Right lobe of liver (tissue), 6 donors: ENCODE data around the gene UNC80. TPM values are rescaled to one million over a fixed set of nuclear protein-coding genes. Genes with fewer than 3 reads are reported as not detected.
A peak's percentile ranks its signal among the peaks of the same experiment; 100 is the strongest.

Source experiments
- ATAC-seq, 4 donors: fragments of 200-7000 bp; cut with Tn5 transposase; one replicate each; pipeline ENCODE4 v1.9.1; 2020; ENCODE audit warnings: mild to moderate bottlenecking in 4 of 4, moderate library complexity in 4 of 4
- DNase-seq, 3 donors: peaks; one replicate each; pipeline ENCODE4 v3.0.0-alpha.2; 2020
- H3K27ac ChIP-seq, 3 donors: fragments of 200-600 bp; one replicate each; pipeline ENCODE4 v1.8.0; 2022
- H3K27me3 ChIP-seq, 2 donors: fragments of 200-600 bp; one replicate each; pipeline ENCODE4 v1.8.0; 2022
- H3K36me3 ChIP-seq, 4 donors: fragments of 200-600 bp; sonication (generic) in 1 of 4; one replicate each; pipeline versions ENCODE4 v1.5.1 to v1.8.0; 2017 to 2022; ENCODE audit warnings: control low read depth in 1 of 4
- H3K4me1 ChIP-seq, 4 donors: fragments of 200-600 bp; sonication (generic) in 1 of 4; one replicate each; pipeline versions ENCODE4 v1.5.1 to v1.8.0; 2017 to 2022; ENCODE audit warnings: control low read depth in 1 of 4
- H3K4me3 ChIP-seq, 3 donors: fragments of 200-600 bp; one replicate each; pipeline ENCODE4 v1.8.0; 2022
- H3K9me3 ChIP-seq, 4 donors: fragments of 200-600 bp; sonication (generic) in 1 of 4; one replicate each; pipeline versions ENCODE4 v1.5.1 to v1.8.0; 2017 to 2022; ENCODE audit warnings: control low read depth in 1 of 4
- POLR2A ChIP-seq: fragments of 450-650 bp; IDR thresholded peaks from one replicate; pipeline ENCODE4 v1.6.1; 2017; ENCODE audit warnings: antibody characterized with exemption, mild to moderate bottlenecking
- WGBS: methylation state at CpG from one replicate; pipeline ENCODE4 v1.1.6; 2018; ENCODE audit warnings: low coverage, low lambda C conversion rate; ENCODE audit not compliant: insufficient coverage; ENCODE audit errors: missing lambda C conversion rate; 5-methylcytosine and 5-hydroxymethylcytosine counted together
- intact Hi-C, 2 donors: fragments of 100-400 bp; cut with DNase I; formaldehyde crosslinking; loops; one replicate each; pipeline versions ENCODE4 v1.11.2 to v1.14.1; 2022
- total RNA-seq, 6 experiments: library from RNA; depleted of rRNA in 2 of 6; stranded (reverse); fragments of >200 nt in 2 of 6; fragmentation: NEBNext Ultra II Directional in 3 of 6; extraction: Animal tissue kit (Norgen Biotek cat#: 25700) in 3 of 6; gene quantifications; one replicate each; pipeline versions ENCODE4 v1.1.0 to v1.2.4, GENCODE V29; 2016 to 2023
- TF ChIP-seq, protein P1 (sequence below), 4 donors: fragments of 200-600 bp in 3 of 4; fragments of 450-650 bp in 1 of 4; IDR thresholded peaks; one replicate each; pipeline versions ENCODE4 v1.5.1 to v1.8.0; 2016 to 2022; ENCODE audit warnings: antibody characterized with exemption in 4 of 4, mild to moderate bottlenecking in 2 of 4
- donor health status: DM: no; HTN: yes; CAD: no.
- donor health status: DM: no; HTN: no; CAD: no.
- donor health status: DM: no; HTN: no; CAD: no.
- donor health status: DM: no; HTN: yes; CAD: no.
- donor health status: DM: no; HTN: yes; CAD: no.

Gene UNC80
- total RNA-seq, 6 experiments from 2014 or later, result 0.19 TPM; not detected in 5

DNA sequence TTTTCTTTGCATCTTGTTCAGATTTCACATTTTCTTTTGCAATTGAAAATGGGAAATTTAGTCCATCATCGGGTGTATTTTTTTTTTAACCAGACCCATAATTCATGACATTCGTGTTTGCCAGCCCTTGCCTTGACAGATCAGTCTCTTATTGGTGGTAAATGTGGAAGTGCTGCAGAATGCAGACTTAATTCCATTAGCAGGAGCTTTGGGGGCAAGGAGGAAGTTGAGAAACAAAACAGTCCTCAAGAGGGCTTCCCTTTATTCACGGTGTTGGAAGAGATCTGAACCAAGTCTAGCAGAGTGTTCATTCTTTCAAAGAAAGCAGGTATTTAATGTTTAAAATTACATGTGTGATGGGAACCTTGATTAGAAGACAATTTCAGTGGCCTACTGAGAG, 214.2 kb downstream of the UNC80 start:
- intact Hi-C loops, result loop anchor here in 1 of 2 donors (10.0 kb wide), 1 partner anchor 219 kb away; no protein-coding TSS in a partner anchor
- Histone ChIP-seq H3K4me1 (no peaks in the 10 kb centered on the region), H3K9me3 (no peaks in the 10 kb centered on the region), H3K27me3 (peaks cover 4% of the 10 kb centered on the region in 2 donors), H3K27ac (no peak overlapping the region), H3K36me3 (no peaks in the 10 kb centered on the region), H3K4me3 (no peak overlapping the region)
- WGBS, result 48% methylated on average over 3 of the region's 3 CpGs
- TF ChIP-seq POLR2A, result no peak
- TF ChIP-seq, protein P1, sequence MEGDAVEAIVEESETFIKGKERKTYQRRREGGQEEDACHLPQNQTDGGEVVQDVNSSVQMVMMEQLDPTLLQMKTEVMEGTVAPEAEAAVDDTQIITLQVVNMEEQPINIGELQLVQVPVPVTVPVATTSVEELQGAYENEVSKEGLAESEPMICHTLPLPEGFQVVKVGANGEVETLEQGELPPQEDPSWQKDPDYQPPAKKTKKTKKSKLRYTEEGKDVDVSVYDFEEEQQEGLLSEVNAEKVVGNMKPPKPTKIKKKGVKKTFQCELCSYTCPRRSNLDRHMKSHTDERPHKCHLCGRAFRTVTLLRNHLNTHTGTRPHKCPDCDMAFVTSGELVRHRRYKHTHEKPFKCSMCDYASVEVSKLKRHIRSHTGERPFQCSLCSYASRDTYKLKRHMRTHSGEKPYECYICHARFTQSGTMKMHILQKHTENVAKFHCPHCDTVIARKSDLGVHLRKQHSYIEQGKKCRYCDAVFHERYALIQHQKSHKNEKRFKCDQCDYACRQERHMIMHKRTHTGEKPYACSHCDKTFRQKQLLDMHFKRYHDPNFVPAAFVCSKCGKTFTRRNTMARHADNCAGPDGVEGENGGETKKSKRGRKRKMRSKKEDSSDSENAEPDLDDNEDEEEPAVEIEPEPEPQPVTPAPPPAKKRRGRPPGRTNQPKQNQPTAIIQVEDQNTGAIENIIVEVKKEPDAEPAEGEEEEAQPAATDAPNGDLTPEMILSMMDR (IDR thresholded peaks at IDR 0.05), result no peak
- ATAC-seq, result peak in 2 of 4 donors; percentile 43 to 56
- no peak for DNase-seq

DNA sequence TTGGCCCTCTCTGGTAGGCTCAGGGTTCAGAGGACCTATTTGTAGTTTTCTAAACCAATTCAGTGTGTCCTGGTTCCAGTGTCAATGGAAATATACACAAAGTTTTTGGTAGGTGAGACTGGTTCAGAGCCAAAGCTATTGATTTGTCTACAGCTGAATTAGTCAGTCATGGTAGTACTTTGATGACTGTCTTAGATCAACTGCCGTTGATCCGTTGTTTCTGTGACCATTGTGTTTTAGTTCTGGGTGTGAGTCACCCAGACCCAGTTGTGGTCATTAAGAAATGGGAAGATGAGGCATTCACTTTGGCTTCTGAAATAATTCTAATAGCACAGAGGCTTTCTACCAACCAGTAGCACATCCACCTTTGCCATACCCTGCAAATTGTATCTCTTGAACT, 214.8 kb downstream of the UNC80 start:
- H3K36me3 ChIP-seq, result no peaks in the 10 kb centered on the region
- H3K27me3 ChIP-seq, result peaks cover 4% of the 10 kb centered on the region in 2 donors
- H3K4me3 ChIP-seq, result no peak overlapping the region
- no peaks in the 10 kb centered on the region for H3K4me1 ChIP-seq
- intact Hi-C loops, result loop anchor here in 1 of 2 donors (10.0 kb wide), 1 partner anchor 218 kb away; no protein-coding TSS in a partner anchor
- DNase-seq, result no peak
- WGBS, result 44% methylated on average over 2 of the region's 2 CpGs
- no peaks in the 10 kb centered on the region for H3K9me3 ChIP-seq
- ATAC-seq, result peak in 1 of 4 donors; percentile 37
- TF ChIP-seq POLR2A, result no peak
- TF ChIP-seq, protein P1 (IDR thresholded peaks at IDR 0.05), result no peak
- H3K27ac ChIP-seq, result no peak overlapping the region

DNA sequence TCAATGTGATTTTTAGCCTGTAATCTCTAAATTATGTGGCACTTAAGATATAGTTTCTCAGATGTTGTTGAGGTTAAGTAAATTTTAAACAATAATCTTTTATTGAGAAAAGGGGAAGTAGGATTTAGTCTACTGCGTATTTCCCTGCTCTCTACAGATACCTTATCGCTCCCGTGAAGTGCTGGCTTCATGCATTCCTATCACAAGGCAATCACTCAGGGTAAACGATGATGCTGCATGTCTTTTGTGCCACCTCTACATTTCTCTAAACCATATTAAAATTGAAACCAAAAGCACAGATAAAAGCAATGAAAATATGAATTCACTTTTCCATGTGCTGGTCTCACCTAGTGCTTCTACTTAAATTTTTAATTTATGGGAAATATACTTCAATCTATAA, 216.4 kb downstream of the UNC80 start:
- no peak for ATAC-seq
- H3K27ac ChIP-seq, result no peak overlapping the region
- H3K9me3 ChIP-seq, result no peaks in the 10 kb centered on the region
- intact Hi-C loops, result loop anchor here in 1 of 2 donors (10.0 kb wide), 1 partner anchor 217 kb away; no protein-coding TSS in a partner anchor
- H3K4me3 ChIP-seq, result no peak overlapping the region
- WGBS, result 49% methylated on average over 4 of the region's 4 CpGs
- H3K4me1 ChIP-seq, result no peaks in the 10 kb centered on the region
- no peak for DNase-seq
- H3K27me3 ChIP-seq, result peaks cover 4% of the 10 kb centered on the region in 2 donors
- TF ChIP-seq, protein P1 (IDR thresholded peaks at IDR 0.05), result no peak
- TF ChIP-seq POLR2A, result no peak
- no peaks in the 10 kb centered on the region for H3K36me3 ChIP-seq

DNA sequence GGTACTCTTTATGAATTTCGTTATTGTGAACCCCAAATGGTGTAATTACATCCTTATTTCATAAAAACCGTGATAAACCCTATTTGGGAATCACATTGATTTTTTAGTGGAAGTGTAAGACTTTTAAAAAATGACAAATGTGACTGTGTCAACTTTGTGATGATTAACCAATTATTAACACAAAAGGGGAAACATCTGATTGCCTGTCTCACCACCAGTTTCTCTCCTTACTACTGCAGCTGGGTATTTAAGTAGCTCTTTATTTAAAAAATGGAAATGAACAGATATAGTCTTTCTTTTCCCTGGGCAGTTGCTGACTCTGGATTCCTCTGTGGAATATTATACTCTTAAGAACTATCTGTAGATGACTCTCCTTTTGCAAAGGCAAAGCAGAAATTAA, 219.2 kb downstream of the UNC80 start:
- no peak overlapping the region for H3K27ac ChIP-seq
- DNase-seq (no peak), ATAC-seq (no peak)
- TF ChIP-seq, protein P1 (IDR thresholded peaks at IDR 0.05), result no peak
- TF ChIP-seq POLR2A, result no peak
- intact Hi-C loops, result no loop called here
- H3K9me3 ChIP-seq, result no peaks in the 10 kb centered on the region
- H3K36me3 ChIP-seq, result no peaks in the 10 kb centered on the region
- H3K4me3 ChIP-seq, result no peak overlapping the region
- 47% methylated on average over 2 of the region's 2 CpGs for WGBS
- H3K27me3 ChIP-seq, result peaks cover 0 to 4% of the 10 kb centered on the region in 2 donors
- no peaks in the 10 kb centered on the region for H3K4me1 ChIP-seq

DNA sequence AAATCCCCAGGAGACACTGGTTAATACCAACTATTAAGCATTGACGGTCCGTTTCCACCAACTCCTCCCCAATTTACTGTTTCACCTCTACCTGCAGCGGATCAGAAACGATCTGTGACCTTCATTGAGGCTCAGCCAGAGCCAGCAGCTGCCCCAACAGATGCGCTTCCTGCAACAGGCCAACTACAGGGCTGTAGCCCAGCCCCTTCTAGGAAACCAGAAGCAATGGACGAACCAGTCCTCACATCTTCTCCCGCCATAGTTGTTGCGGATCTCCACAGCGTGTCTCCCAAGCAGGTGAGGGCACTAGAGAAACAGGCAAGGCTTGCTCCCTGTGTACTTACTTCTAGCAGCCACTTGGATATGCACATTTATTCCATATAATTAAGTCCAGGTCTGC, 222.3 kb downstream of the UNC80 start:
- Histone ChIP-seq H3K4me3 (no peak overlapping the region), H3K9me3 (no peaks in the 10 kb centered on the region), H3K4me1 (no peaks in the 10 kb centered on the region), H3K27ac (no peak overlapping the region), H3K36me3 (no peaks in the 10 kb centered on the region), H3K27me3 (no peaks in the 10 kb centered on the region)
- WGBS, result 90% methylated on average over 9 of the region's 9 CpGs
- no peak for DNase-seq
- ATAC-seq, result no peak
- intact Hi-C loops, result no loop called here
- TF ChIP-seq POLR2A, result no peak
- TF ChIP-seq, protein P1 (IDR thresholded peaks at IDR 0.05), result no peak
